SHP77 (cell line): Measurements from ENCODE around the gene PHF23.

Experiments
- DNase-seq, 2 experiments: peaks; one replicate each; lab custom pipeline; 2025; lab: John Stamatoyannopoulos, UW

Gene PHF23

GRCh38 chr17:7239091-7240027 is at the start of gene PHF23:
Gene PHF23, minus strand, starts transcription at chr17:7239457. Its CDS starts 178 bp downstream, at chr17:7239279.
- DNase-seq: peak; percentile 100

GRCh38 chr17:7285679-7286078 is 46.4 kb upstream of the PHF23 start:
- DNase-seq: no peak

GRCh38 chr17:7284911-7285310 is 45.7 kb upstream of the PHF23 start:
- DNase-seq: no peak

DNA sequence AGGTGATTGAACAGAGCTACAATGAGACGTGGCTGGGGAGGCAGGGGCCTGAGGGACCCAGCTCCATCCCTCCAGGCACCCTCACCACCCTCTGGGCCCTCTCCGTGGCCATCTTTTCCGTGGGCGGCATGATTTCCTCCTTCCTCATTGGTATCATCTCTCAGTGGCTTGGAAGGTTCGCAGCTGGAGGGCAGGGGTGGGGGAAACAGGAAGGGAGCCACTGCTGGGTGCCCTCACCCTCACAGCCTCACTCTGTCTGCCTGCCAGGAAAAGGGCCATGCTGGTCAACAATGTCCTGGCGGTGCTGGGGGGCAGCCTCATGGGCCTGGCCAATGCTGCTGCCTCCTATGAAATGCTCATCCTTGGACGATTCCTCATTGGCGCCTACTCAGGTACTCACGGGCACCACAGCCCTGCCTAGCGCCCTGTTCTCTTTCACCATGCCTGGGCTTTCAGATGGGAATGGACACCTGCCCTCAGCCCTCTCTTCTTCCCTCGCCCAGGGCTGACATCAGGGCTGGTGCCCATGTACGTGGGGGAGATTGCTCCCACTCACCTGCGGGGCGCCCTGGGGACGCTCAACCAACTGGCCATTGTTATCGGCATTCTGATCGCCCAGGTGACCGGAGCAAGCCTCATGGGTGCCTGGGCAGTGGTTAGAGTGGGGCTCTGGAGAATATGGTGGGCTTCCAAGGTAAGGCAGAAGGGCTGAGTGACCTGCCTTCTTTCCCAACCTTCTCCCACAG is 44.4 kb upstream of the PHF23 start:
- no peak for DNase-seq

GRCh38 chr17:7282752-7283321 is 43.6 kb upstream of the PHF23 start:
- no peak for DNase-seq

GRCh38 chr17:7281953-7282751 is 42.9 kb upstream of the PHF23 start:
- DNase-seq: no peak

- peak; percentile 98 for DNase-seq
Observed at GRCh38 chr17:7281074-7281952, 42.1 kb upstream of the PHF23 start, which contains the start of gene SLC2A4. Gene SLC2A4, plus strand, starts transcription at chr17:7281718. Its CDS starts 217 bp downstream, at chr17:7281935.

- peak; percentile 86 to 90 for DNase-seq
Observed at GRCh38 chr17:7280519-7281073, 41.3 kb upstream of the PHF23 start.

- DNase-seq: no peak
Observed at GRCh38 chr17:7279448-7279847, 40.2 kb upstream of the PHF23 start.

- DNase-seq: no peak
Observed at GRCh38 chr17:7266784-7267183, 27.5 kb upstream of the PHF23 start.

DNA sequence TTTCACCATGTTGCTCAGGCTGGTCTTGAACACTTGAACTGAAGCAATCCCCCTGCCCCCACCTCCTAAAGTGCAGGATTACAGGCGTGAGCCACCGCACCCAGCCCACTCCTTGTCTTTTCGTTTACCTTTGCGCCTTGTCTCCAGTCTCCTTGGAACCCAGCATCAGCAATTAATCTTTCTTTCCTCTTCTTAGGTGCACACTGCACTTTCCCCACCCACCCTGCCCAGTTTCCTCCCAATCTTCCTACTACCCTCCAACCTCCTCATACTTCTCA is 24.5 kb upstream of the PHF23 start:
- no peak for DNase-seq

GRCh38 chr17:7262935-7263800 is 23.9 kb upstream of the PHF23 start:
- DNase-seq: no peak

GRCh38 chr17:7262192-7262934 is 23.1 kb upstream of the PHF23 start, which contains the start of gene CLDN7:
Gene CLDN7, minus strand, starts transcription at chr17:7262478. Its CDS starts 435 bp downstream, at chr17:7262043.
- DNase-seq: no peak

DNA sequence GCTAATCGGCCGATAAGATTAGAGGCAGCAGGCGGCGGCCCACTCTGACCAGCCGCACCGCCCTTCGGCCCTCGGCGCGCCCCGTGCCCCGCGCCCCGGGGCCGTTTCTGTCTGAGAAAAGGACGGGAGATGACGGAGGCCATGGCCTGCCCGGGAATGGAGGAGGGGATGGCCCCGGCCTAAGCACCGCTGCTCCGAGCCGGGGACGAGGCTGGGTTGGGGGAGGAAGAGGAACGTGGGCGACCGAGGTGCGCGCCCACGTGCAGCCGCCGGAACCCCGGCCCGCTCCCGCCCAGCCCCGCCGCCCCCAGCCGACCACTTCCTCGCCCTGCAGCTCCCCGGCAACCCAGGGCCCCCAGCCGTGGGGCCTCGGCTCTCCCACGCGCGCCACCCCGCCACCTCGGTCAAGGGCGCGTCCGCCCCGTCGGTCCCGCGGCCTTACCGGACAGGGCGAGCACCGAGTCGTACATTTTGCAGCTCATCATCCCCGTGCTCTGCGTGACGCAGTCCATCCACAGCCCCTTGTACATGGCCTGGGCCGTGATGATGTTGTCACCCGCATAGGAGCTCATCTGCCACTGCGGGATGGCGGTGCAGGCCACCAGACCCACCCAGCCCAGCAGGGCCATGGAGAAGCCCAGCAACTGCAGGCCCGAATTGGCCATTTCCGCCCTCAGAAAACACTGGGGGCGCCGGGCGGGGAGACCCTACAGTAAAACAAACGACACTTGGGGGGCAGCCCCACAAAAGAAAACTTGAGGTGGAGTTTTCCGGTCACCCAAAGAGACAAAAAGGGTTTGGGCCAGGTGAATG is 22.3 kb upstream of the PHF23 start:
- no peak for DNase-seq

- DNase-seq: peak; percentile 10 to 21
Observed at GRCh38 chr17:7260651-7261378, 21.6 kb upstream of the PHF23 start.

DNA sequence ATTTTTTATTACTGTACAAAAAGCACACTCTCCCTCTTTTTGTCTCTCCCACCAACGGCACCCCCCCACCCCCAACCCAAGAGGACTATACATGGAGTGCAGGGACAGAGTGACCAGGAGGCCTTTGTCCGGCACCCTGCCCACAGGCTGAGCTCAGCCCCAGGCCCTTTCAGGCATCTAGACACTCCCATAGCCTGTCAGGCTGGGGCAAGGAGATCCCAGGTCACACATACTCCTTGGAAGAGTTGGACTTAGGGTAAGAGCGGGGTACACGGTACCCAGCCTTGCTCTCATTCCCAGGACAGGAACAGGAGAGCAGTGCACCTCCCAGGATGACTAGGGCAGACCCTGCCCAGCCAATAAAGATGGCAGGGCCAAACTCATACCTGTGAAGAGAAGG is 20.9 kb upstream of the PHF23 start:
- DNase-seq: no peak

- DNase-seq: no peak
Observed at GRCh38 chr17:7259555-7259889, 20.3 kb upstream of the PHF23 start.
